CD14-positive monocyte (primary cell): ENCODE data around the gene PAX6. TPM values are rescaled to one million over a fixed set of nuclear protein-coding genes. Genes with fewer than 3 reads are reported as not detected.

Source experiments
- DNase-seq, 3 donors: peaks; one replicate each; pipeline ENCODE4 v3.0.0-alpha.2; 2011 to 2022
- H2AFZ ChIP-seq: 2 replicates; pipeline ENCODE4 v1.6.0; 2012; ENCODE audit warnings: mild to moderate bottlenecking, low read depth, low read length, inconsistent platforms; ENCODE audit not compliant: insufficient read depth, poor library complexity, severe bottlenecking
- H3K27ac ChIP-seq, 2 donors: 1 replicate in 1 of 2; 2 replicates in 1 of 2; pipeline ENCODE4 v1.5.1; 2012 to 2013; ENCODE audit warnings: low read length in 2 of 2, control low read depth in 1 of 2, inconsistent platforms in 1 of 2, low read depth in 1 of 2, mild to moderate bottlenecking in 1 of 2
- H3K27me3 ChIP-seq, 2 donors: one replicate each; pipeline versions ENCODE4 v1.6.0 to v1.6.1; 2011 to 2013; ENCODE audit warnings: low read length in 2 of 2; ENCODE audit not compliant: control insufficient read depth in 2 of 2, insufficient read depth in 2 of 2
- H3K36me3 ChIP-seq, 2 donors: replicated peaks in 1 of 2; 1 replicate in 1 of 2; 2 replicates in 1 of 2; pipeline versions ENCODE4 v1.5.1 to v1.6.1; 2012 to 2013; ENCODE audit warnings: low read length in 2 of 2, control low read depth in 1 of 2, inconsistent platforms in 1 of 2, mild to moderate bottlenecking in 1 of 2; ENCODE audit not compliant: insufficient read depth in 2 of 2, control insufficient read depth in 1 of 2
- H3K4me1 ChIP-seq, 2 donors: 1 replicate in 1 of 2; 2 replicates in 1 of 2; pipeline versions ENCODE4 v1.5.1 to v1.6.1; 2012 to 2013; ENCODE audit warnings: low read length in 2 of 2, control low read depth in 1 of 2, inconsistent platforms in 1 of 2, mild to moderate bottlenecking in 1 of 2, moderate library complexity in 1 of 2; ENCODE audit not compliant: insufficient read depth in 2 of 2, control insufficient read depth in 1 of 2
- H3K4me2 ChIP-seq: replicated peaks from 2 replicates; pipeline ENCODE3; 2012; ENCODE audit warnings: low read length, moderate library complexity, mild to moderate bottlenecking; ENCODE audit not compliant: poor library complexity, severe bottlenecking; ENCODE audit errors: extremely low read depth
- H3K4me3 ChIP-seq, 3 experiments: fragments of 200-600 bp in 1 of 3; sonication (generic) in 1 of 3; replicated peaks in 1 of 3; 1 replicate in 2 of 3; 2 replicates in 1 of 3; pipeline ENCODE4 v1.5.1; 2011 to 2013; ENCODE audit warnings: low read length in 3 of 3, mild to moderate bottlenecking in 3 of 3, control low read depth in 2 of 3, low read depth in 2 of 3, inconsistent platforms in 1 of 3, moderate library complexity in 1 of 3
- H3K79me2 ChIP-seq: 2 replicates; pipeline ENCODE4 v1.6.0; 2012; ENCODE audit warnings: mild to moderate bottlenecking, control low read depth, inconsistent platforms, low read length, moderate library complexity; ENCODE audit not compliant: insufficient read depth
- H3K9ac ChIP-seq: 2 replicates; pipeline ENCODE4 v1.6.0; 2017; ENCODE audit warnings: low read length, mild to moderate bottlenecking; ENCODE audit not compliant: insufficient read depth, poor library complexity, severe bottlenecking
- H3K9me3 ChIP-seq, 2 donors: replicated peaks in 1 of 2; 1 replicate in 1 of 2; 2 replicates in 1 of 2; pipeline versions ENCODE4 v1.5.1 to v1.6.1; 2012 to 2013; ENCODE audit warnings: low read length in 2 of 2, control low read depth in 1 of 2; ENCODE audit not compliant: control insufficient read depth in 1 of 2, insufficient read depth in 1 of 2
- H4K20me1 ChIP-seq: 2 replicates; pipeline ENCODE4 v1.6.0; 2012; ENCODE audit warnings: mild to moderate bottlenecking, low read length, control low read depth, moderate library complexity; ENCODE audit not compliant: insufficient read depth
- H3K27ac Mint-ChIP-seq, 7 donors: one replicate each; pipeline ENCODE4 v1.8.0; 2020; ENCODE audit warnings: mild to moderate bottlenecking in 7 of 7, mixed read lengths in 7 of 7, moderate library complexity in 6 of 7, inconsistent platforms in 2 of 7
- H3K27me3 Mint-ChIP-seq, 3 donors: one replicate each; pipeline ENCODE4 v1.8.0; 2021 to 2022; ENCODE audit warnings: low read depth in 3 of 3, mild to moderate bottlenecking in 3 of 3, mixed read lengths in 3 of 3, moderate library complexity in 3 of 3, inconsistent platforms in 1 of 3
- H3K36me3 Mint-ChIP-seq, 2 donors: one replicate each; pipeline ENCODE4 v1.8.0; 2020; ENCODE audit warnings: mixed read lengths in 2 of 2, inconsistent platforms in 1 of 2, mild to moderate bottlenecking in 1 of 2
- H3K4me1 Mint-ChIP-seq: one replicate; pipeline ENCODE4 v1.8.0; 2020; ENCODE audit warnings: mild to moderate bottlenecking, mixed read lengths
- H3K4me3 Mint-ChIP-seq, 2 donors: one replicate each; pipeline ENCODE4 v1.8.0; 2020; ENCODE audit warnings: mild to moderate bottlenecking in 2 of 2, mixed read lengths in 2 of 2, moderate library complexity in 1 of 2
- H3K9me3 Mint-ChIP-seq, 7 donors: one replicate each; pipeline ENCODE4 v1.8.0; 2020 to 2022; ENCODE audit warnings: mixed read lengths in 7 of 7, mild to moderate bottlenecking in 6 of 7, moderate library complexity in 6 of 7, inconsistent platforms in 2 of 7
- WGBS: methylation state at CpG from one replicate; pipeline ENCODE4 v1.1.5; 2013; ENCODE audit warnings: missing lambda C conversion rate; ENCODE audit not compliant: insufficient coverage; 5-methylcytosine and 5-hydroxymethylcytosine counted together
- intact Hi-C, 2 donors: fragments of 100-400 bp; cut with micrococcal nuclease; formaldehyde crosslinking; loops; one replicate each; pipeline versions ENCODE4 v1.15.0 to v1.15.1; 2023
- polyA plus RNA-seq, 3 donors: library from polyadenylated mRNA; depleted of rRNA in 1 of 3; unstranded in 2 of 3; stranded (reverse) in 1 of 3; fragments of 300-500 nt in 2 of 3; fragments of >200 nt in 1 of 3; fragmentation: Illumina TruSeq in 2 of 3; gene quantifications; 1 replicate in 2 of 3; 2 replicates in 1 of 3; pipeline ENCODE4 v1.2.3, GENCODE V29; 2012 to 2021
- TF ChIP-seq, protein P1 (sequence below): fragments of 200-600 bp; IDR thresholded peaks from one replicate; pipeline ENCODE4 v1.8.0; 2022; ENCODE audit warnings: antibody characterized with exemption, mild to moderate bottlenecking

PAX6 gene
- polyA plus RNA-seq, 3 donors: not detected

GRCh38 chr11:31822927-31823643, 12.0 kb upstream of the PAX6 start:
- peaks cover 5 to 76% of the 10 kb centered on the region in 2 donors for H3K9me3 ChIP-seq

GRCh38 chr11:31822175-31822926, 11.2 kb upstream of the PAX6 start:
- Mint-ChIP-seq H3K27me3 (peaks cover 94 to 100% (median 98%) of the 10 kb centered on the region in 3 donors), H3K4me3 (peak overlapping the region in 1 of 2 donors; percentile 84), H3K9me3 (peaks cover 0 to 35% (median 30%) of the 10 kb centered on the region in 7 donors), H3K4me1 (peaks cover 22% of the 10 kb centered on the region), H3K27ac (no peak overlapping the region), H3K36me3 (peaks cover 0 to 5% of the 10 kb centered on the region in 2 donors)
- Histone ChIP-seq H3K27me3 (peaks cover 91 to 99% of the 10 kb centered on the region in 2 donors), H3K4me1 (peaks cover 5 to 12% of the 10 kb centered on the region in 2 donors), H3K9ac (no peak overlapping the region), H3K36me3 (no peaks in the 10 kb centered on the region), H3K4me2 (no peak overlapping the region), H2AFZ (no peak overlapping the region), H3K9me3 (peaks cover 5 to 74% of the 10 kb centered on the region in 2 donors), H3K27ac (no peak overlapping the region), H3K4me3 (no peak overlapping the region), H4K20me1 (no peaks in the 10 kb centered on the region), H3K79me2 (no peaks in the 10 kb centered on the region)
- TF ChIP-seq, protein P1, sequence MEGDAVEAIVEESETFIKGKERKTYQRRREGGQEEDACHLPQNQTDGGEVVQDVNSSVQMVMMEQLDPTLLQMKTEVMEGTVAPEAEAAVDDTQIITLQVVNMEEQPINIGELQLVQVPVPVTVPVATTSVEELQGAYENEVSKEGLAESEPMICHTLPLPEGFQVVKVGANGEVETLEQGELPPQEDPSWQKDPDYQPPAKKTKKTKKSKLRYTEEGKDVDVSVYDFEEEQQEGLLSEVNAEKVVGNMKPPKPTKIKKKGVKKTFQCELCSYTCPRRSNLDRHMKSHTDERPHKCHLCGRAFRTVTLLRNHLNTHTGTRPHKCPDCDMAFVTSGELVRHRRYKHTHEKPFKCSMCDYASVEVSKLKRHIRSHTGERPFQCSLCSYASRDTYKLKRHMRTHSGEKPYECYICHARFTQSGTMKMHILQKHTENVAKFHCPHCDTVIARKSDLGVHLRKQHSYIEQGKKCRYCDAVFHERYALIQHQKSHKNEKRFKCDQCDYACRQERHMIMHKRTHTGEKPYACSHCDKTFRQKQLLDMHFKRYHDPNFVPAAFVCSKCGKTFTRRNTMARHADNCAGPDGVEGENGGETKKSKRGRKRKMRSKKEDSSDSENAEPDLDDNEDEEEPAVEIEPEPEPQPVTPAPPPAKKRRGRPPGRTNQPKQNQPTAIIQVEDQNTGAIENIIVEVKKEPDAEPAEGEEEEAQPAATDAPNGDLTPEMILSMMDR: no peak
- 17% methylated on average over 8 of the region's 17 CpGs for WGBS
- DNase-seq: no peak
- intact Hi-C loops: no loop called here

More at GRCh38 chr11:31822927-31823643, 12.0 kb upstream of the PAX6 start:
- Histone ChIP-seq H3K36me3 (no peaks in the 10 kb centered on the region), H2AFZ (no peak overlapping the region), H4K20me1 (no peaks in the 10 kb centered on the region), H3K27me3 (peaks cover 91 to 99% of the 10 kb centered on the region in 2 donors), H3K4me2 (no peak overlapping the region), H3K79me2 (no peaks in the 10 kb centered on the region), H3K9ac (no peak overlapping the region), H3K4me1 (peaks cover 1 to 4% of the 10 kb centered on the region in 2 donors), H3K27ac (no peak overlapping the region), H3K4me3 (no peak overlapping the region)
- H3K9me3 Mint-ChIP-seq: peaks cover 0 to 36% (median 28%) of the 10 kb centered on the region in 7 donors
- peaks cover 0 to 9% of the 10 kb centered on the region in 2 donors for H3K36me3 Mint-ChIP-seq
- DNase-seq: no peak
- H3K27me3 Mint-ChIP-seq: peaks cover 96 to 100% (median 98%) of the 10 kb centered on the region in 3 donors
- no peak overlapping the region for H3K27ac Mint-ChIP-seq
- intact Hi-C loops: no loop called here
- H3K4me3 Mint-ChIP-seq: peak overlapping the region in 1 of 2 donors; percentile 84
- WGBS: 24% methylated on average over 12 of the region's 14 CpGs
- TF ChIP-seq, protein P1: no peak
- peaks cover 21% of the 10 kb centered on the region for H3K4me1 Mint-ChIP-seq
